ENCODE data around the gene GAB3. TPM values are rescaled to one million over a fixed set of nuclear protein-coding genes. Genes with fewer than 3 reads are reported as not detected.

GAB3 gene
- total RNA-seq, 1 experiment from 2014 or later = 0.69 TPM

DNA sequence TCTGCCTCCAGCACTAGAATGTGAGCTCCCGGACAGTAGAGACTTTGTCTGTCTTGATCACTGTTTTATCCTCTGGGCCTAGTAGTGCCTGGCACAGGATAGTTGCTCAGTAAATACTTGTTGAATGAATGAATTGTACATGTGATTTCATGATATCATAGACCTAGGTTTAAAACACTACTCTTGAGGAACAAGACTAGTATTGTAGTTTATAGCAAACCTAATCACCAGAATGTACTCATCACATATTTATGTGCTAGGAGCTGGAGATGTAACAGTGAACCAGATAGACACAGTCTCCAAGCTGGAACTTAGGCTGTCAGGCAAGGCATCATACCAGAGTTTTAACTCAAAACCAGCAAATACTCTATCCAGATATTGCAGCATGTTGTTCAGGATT is 23.5 kb downstream of the GAB3 start:
- no peak overlapping the region for H3K9ac ChIP-seq (ENCODE audit: low read length)
- POLR2A ChIA-PET = no interaction called here
- H3K27me3 ChIP-seq (ENCODE audit: insufficient read depth, low read length) = no peaks in the 10 kb centered on the region
- intact Hi-C loops (cut with micrococcal nuclease) = no loop called here
- no peaks in the 10 kb centered on the region for H3K36me3 ChIP-seq (ENCODE audit: control insufficient read depth in 1 of 2, insufficient read depth in 2 of 2, low read length in 2 of 2)
- ATAC-seq = no peak
- RAD21 ChIA-PET (ENCODE audit: low non-redundant PET in 1 of 2, low total read pairs in 2 of 2, uncharacterized antibody in 2 of 2, unreplicated experiment in 2 of 2) = no interaction called here
- H3K4me1 ChIP-seq (ENCODE audit: control insufficient read depth in 1 of 2, insufficient read depth in 2 of 2, low read length in 2 of 2) = no peaks in the 10 kb centered on the region
- no peaks in the 10 kb centered on the region for H4K20me1 ChIP-seq (ENCODE audit: insufficient read depth)
- DNase-seq (ENCODE audit: low read depth, low spot score) = no peak
- no peaks in the 10 kb centered on the region for H3K9me3 ChIP-seq (ENCODE audit: control insufficient read depth in 1 of 2, insufficient read depth in 1 of 2, low read depth in 1 of 2, low read length in 2 of 2)
- no peaks in the 10 kb centered on the region for H3K79me2 ChIP-seq (ENCODE audit: insufficient read depth, low read length)
- H3K27ac ChIP-seq (ENCODE audit: low read depth, low read length) = no peak overlapping the region
- CTCF ChIA-PET = no interaction called here
- TF ChIP-seq SIN3A (IDR thresholded peaks at IDR 0.05; ENCODE audit: low read depth) (no peak), ZFX (IDR thresholded peaks at IDR 0.05) (no peak), YY1 (IDR thresholded peaks at IDR 0.05; ENCODE audit: extremely low read depth, insufficient replicate concordance, low read depth, low read length) (no peak), RAD21 (IDR thresholded peaks at IDR 0.05; ENCODE audit: low read depth) (no peak), POLR2A (IDR thresholded peaks at IDR 0.05; ENCODE audit: borderline replicate concordance, extremely low read depth, insufficient read depth, insufficient read length) (no peak), ATF3 (IDR thresholded peaks at IDR 0.05) (no peak), EGR1 (IDR thresholded peaks at IDR 0.05; ENCODE audit: low read depth) (no peak), EZH2 (IDR thresholded peaks at IDR 0.05) (no peak), POLR2AphosphoS5 (IDR thresholded peaks at IDR 0.05; ENCODE audit: low read depth, low read length) (no peak), SRF (IDR thresholded peaks at IDR 0.05; ENCODE audit: low read depth) (no peak)
- TF ChIP-seq, protein P1, sequence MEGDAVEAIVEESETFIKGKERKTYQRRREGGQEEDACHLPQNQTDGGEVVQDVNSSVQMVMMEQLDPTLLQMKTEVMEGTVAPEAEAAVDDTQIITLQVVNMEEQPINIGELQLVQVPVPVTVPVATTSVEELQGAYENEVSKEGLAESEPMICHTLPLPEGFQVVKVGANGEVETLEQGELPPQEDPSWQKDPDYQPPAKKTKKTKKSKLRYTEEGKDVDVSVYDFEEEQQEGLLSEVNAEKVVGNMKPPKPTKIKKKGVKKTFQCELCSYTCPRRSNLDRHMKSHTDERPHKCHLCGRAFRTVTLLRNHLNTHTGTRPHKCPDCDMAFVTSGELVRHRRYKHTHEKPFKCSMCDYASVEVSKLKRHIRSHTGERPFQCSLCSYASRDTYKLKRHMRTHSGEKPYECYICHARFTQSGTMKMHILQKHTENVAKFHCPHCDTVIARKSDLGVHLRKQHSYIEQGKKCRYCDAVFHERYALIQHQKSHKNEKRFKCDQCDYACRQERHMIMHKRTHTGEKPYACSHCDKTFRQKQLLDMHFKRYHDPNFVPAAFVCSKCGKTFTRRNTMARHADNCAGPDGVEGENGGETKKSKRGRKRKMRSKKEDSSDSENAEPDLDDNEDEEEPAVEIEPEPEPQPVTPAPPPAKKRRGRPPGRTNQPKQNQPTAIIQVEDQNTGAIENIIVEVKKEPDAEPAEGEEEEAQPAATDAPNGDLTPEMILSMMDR (IDR thresholded peaks at IDR 0.05 in 2 of 3, conservative IDR thresholded peaks at IDR 0.05 in 1 of 3; ENCODE audit: borderline replicate concordance in 1 of 3, insufficient read depth in 1 of 3, low read depth in 2 of 3, low read length in 2 of 3) = no peak
- TF ChIP-seq, protein P2, sequence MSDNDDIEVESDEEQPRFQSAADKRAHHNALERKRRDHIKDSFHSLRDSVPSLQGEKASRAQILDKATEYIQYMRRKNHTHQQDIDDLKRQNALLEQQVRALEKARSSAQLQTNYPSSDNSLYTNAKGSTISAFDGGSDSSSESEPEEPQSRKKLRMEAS (IDR thresholded peaks at IDR 0.05) = no peak
- BruUV-seq (replicated peaks) = no TSS peak
- H3K4me2 ChIP-seq (ENCODE audit: low read length) = no peak overlapping the region
- H3K9me2 ChIP-seq (ENCODE audit: insufficient read depth) = no peaks in the 10 kb centered on the region
- H3K4me3 ChIP-seq (replicated peaks in 1 of 2; ENCODE audit: low read depth in 1 of 2, low read length in 2 of 2) = no peak overlapping the region
- H2AFZ ChIP-seq (ENCODE audit: low read depth, low read length, poor library complexity, severe bottlenecking) = no peak overlapping the region

Measured in HCT116 (cell line).